ENCODE data around the gene HK1.

DNA sequence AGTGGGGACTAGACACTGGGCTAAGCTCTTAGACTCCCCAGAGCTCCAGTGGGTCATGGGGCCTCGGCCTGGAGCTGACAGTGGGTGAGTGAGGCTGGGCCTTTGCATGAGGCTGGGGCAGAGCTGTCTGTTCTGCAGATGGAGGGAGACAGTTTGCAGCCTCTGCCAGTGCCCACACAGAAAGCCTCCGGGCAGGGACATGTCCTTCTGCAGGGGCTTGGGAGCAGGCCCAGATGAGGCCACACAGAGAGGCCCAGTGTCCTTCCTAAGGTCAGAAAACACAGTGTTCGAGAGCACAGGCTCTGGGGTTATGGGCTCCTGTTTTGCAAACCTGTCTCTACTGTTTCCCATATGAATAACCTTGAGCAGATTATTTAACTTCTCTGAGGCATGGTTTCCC is 25.1 kb upstream of the HK1 start:
- TF ChIP-seq CTCF (IDR thresholded peaks at IDR 0.05): no peak
- no peak for TF ChIP-seq POLR2A (IDR thresholded peaks at IDR 0.05)
